ENCODE measurements around the gene SIK2.

- TF ChIP-seq CTCF (IDR thresholded peaks at IDR 0.05; ENCODE audit: borderline replicate concordance, extremely low read depth, low read length, poor library complexity, severe bottlenecking) (no peak), EZH2 (IDR thresholded peaks at IDR 0.05; ENCODE audit: borderline replicate concordance, low read depth, low read length, severe bottlenecking) (no peak)
Observed at GRCh38 chr11:111581341-111581740, 20.9 kb upstream of the SIK2 start.

Measured in DND-41 (cell line).